ENCODE results near the gene PRAC1.

DNA sequence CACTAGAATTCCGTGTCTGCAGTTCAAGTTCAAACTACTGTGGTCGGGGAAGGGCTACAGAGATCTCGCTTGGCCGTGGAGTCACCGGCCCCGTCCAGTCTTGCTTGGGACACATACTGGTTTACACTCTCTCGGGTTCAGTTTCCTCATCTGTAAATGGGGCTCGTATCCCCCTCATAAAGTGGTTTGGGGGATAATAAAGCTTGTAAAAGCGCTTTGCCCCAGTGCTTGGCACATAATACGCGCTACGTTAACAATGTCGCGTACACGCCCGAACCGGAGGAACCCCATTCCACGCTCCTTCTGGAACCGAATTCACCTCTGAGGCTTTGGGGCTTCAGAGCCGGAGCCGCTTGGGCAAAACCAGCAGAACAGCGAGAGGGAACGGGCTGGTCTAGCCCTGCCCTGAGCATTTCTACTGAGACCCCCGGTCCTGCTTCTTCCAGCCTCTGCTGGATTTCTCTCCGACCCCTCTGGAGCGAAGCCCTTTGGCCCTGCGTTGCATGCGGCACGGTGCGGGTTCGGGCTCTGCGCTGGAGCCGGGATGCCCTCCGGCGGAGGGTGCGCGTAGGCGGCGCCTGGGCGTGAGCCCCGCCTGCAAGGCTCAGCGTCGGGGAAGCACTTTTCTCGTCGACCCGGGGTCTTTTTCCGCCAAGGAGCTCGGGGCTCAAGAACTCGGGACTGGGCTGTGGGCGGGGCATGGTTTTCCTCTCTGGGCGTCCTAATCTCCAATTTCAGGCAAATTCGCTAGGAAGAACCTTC, 32.4 kb upstream of the PRAC1 start:
- TF ChIP-seq CTCF (IDR thresholded peaks at IDR 0.05 in 8 of 11, conservative IDR thresholded peaks at IDR 0.05 in 3 of 11) (no peak), POLR2AphosphoS5 (IDR thresholded peaks at IDR 0.05) (no peak), POLR2A (IDR thresholded peaks at IDR 0.05) (no peak)

Data from spleen (tissue), 7 donors.